Measurements from ENCODE around the gene KIF26B. TPM values are rescaled to one million over a fixed set of nuclear protein-coding genes. Genes with fewer than 3 reads are reported as not detected.
"Not testable (repeated sequence)": the region's sequence is repeated elsewhere in the genome, so short reads cannot be mapped to it uniquely, and the experiment has no call there.

The KIF26B gene
- total RNA-seq, 1 donor from 2014 or later, result 5.1 TPM

DNA sequence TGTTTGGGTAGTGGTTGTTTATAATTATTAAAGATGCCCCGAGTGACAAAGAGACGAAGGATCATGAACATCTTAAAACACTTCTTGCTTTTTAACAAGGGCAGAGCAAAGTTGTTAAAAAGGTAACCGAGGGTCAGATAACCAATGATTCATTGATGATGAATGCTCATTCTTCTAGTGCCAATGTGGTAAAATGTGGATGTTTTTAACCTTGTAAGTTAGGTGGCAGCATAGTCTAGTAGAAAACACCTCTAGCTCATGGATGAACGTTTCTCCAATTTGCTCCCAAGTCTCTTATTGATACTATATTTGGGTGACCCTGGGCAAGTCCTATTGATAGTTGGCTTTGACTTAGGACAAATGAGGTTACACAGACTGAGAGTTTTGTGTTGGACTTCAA lies 167.9 kb downstream of the KIF26B start:
- no peak for DNase-seq (ENCODE audit: low spot score, unreplicated experiment)
- Mint-ChIP-seq H3K36me3 (ENCODE audit: insufficient read depth) (no peaks in the 10 kb centered on the region), H3K4me3 (ENCODE audit: low read depth) (no peak overlapping the region), H3K27me3 (peaks cover 6% of the 10 kb centered on the region), H3K27ac (no peak overlapping the region), H3K9me3 (ENCODE audit: low read depth) (no peaks in the 10 kb centered on the region), H3K4me1 (ENCODE audit: low read depth) (peaks cover 13% of the 10 kb centered on the region)
- no peak for TF ChIP-seq CTCF (IDR thresholded peaks at IDR 0.05; ENCODE audit: unreplicated experiment)

- not testable (repeated sequence) for H3K4me1 Mint-ChIP-seq (ENCODE audit: low read depth); H3K9me3 Mint-ChIP-seq (ENCODE audit: low read depth); DNase-seq (ENCODE audit: low spot score, unreplicated experiment); H3K27me3 Mint-ChIP-seq; H3K27ac Mint-ChIP-seq; H3K4me3 Mint-ChIP-seq (ENCODE audit: low read depth); H3K36me3 Mint-ChIP-seq (ENCODE audit: insufficient read depth)
Measured at GRCh38 chr1:245323765-245324164, 169.0 kb downstream of the KIF26B start.

DNA sequence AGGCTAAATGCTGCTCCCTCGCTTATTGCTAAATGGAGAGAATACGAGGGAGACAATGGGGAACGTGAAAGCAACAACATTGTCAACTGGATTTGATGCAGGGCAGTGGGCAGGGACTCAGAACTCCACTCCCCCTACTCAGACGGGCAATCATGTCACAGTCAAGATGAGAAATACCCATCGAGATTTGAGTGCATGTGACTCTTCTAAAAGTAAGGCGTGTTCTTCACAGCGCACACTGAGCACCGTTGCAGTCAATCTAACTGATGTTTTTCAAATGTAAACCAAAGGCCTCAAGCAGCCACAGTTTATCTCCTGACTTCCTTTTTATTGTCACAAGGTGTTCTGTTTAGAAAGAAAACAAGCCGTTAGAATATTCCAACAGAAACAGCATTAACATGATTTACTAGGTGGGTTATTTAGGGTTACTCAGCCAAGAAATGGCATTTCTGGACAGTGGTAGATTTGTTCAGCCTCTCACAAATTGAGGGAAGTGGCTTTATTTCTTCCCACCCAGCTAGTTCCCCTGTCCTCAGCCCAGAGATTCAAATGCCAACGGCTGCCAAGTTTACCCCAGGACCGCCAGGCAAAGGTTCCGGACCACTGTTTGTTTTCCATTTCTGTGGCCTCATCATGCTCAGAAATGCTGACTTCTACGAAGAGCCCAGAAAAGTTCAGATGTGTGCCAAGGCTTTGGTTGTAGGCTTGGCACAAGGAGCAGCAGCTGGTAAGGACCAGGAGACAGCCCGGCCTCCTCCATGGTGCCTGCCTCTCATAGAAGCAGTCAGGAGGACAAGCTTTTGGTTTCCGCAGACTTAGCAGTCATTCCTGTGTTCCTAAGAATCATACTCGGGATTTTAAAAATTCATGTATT lies 171.4 kb downstream of the KIF26B start:
- Mint-ChIP-seq H3K4me3 (ENCODE audit: low read depth) (no peak overlapping the region), H3K27me3 (peaks cover 7% of the 10 kb centered on the region), H3K36me3 (ENCODE audit: insufficient read depth) (no peaks in the 10 kb centered on the region), H3K27ac (no peak overlapping the region), H3K9me3 (ENCODE audit: low read depth) (no peaks in the 10 kb centered on the region), H3K4me1 (ENCODE audit: low read depth) (peaks cover 3% of the 10 kb centered on the region)
- no peak for TF ChIP-seq CTCF (IDR thresholded peaks at IDR 0.05; ENCODE audit: unreplicated experiment)
- no peak for DNase-seq (ENCODE audit: low spot score, unreplicated experiment)

DNA sequence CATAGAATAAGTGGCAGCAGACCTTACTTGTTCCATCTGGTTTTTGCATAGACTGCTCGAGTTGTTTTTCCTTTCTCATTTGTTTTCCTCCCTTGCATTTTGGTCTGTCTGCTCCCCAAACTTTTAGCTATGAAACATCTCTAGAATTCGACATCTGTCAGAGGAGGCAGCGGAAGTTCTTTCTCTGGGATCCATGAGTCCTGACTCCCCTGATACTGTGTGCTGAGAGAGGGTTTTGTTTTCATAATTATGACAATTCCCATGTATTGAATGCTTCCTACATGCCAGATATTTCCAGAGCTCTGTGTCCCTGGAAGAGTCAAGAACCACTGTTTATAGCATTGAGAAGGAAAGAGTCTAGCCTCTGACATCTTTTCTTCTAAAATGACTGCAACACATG lies 172.6 kb downstream of the KIF26B start:
- H3K27me3 Mint-ChIP-seq, result peaks cover 11% of the 10 kb centered on the region
- TF ChIP-seq CTCF (IDR thresholded peaks at IDR 0.05; ENCODE audit: unreplicated experiment), result no peak
- no peak overlapping the region for H3K4me3 Mint-ChIP-seq (ENCODE audit: low read depth)
- H3K4me1 Mint-ChIP-seq (ENCODE audit: low read depth), result peaks cover 3% of the 10 kb centered on the region
- no peaks in the 10 kb centered on the region for H3K9me3 Mint-ChIP-seq (ENCODE audit: low read depth)
- no peaks in the 10 kb centered on the region for H3K36me3 Mint-ChIP-seq (ENCODE audit: insufficient read depth)
- no peak overlapping the region for H3K27ac Mint-ChIP-seq
- DNase-seq (ENCODE audit: low spot score, unreplicated experiment), result no peak

DNA sequence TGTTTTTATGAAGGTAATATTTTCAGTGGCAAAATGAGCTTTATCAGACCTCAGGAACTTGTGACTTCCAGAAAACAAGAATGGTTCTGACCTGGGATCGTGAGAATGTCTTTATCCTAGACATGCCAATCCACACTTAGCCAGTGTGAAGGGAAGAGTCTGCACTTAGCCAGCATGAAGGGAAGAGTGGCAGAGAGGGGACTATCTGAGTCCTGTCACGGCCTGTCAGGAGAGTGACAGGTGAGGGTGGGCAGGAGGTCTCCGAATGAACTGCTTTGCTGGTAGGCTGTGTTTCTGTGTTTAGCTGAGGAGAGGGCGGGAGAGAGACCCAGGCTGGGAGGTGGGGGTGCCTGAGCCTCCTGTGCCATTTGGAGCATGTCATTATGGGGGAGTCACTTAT lies 173.1 kb downstream of the KIF26B start:
- no peak for DNase-seq (ENCODE audit: low spot score, unreplicated experiment)
- no peak for TF ChIP-seq CTCF (IDR thresholded peaks at IDR 0.05; ENCODE audit: unreplicated experiment)
- no peaks in the 10 kb centered on the region for H3K9me3 Mint-ChIP-seq (ENCODE audit: low read depth)
- no peaks in the 10 kb centered on the region for H3K36me3 Mint-ChIP-seq (ENCODE audit: insufficient read depth)
- H3K27ac Mint-ChIP-seq, result no peak overlapping the region
- no peak overlapping the region for H3K4me3 Mint-ChIP-seq (ENCODE audit: low read depth)
- peaks cover 15% of the 10 kb centered on the region for H3K27me3 Mint-ChIP-seq
- H3K4me1 Mint-ChIP-seq (ENCODE audit: low read depth), result peaks cover 3% of the 10 kb centered on the region

- H3K4me1 Mint-ChIP-seq (ENCODE audit: low read depth), result peaks cover 6% of the 10 kb centered on the region
- no peak for DNase-seq (ENCODE audit: low spot score, unreplicated experiment)
- H3K27ac Mint-ChIP-seq, result no peak overlapping the region
- H3K4me3 Mint-ChIP-seq (ENCODE audit: low read depth), result no peak overlapping the region
- no peak for TF ChIP-seq CTCF (IDR thresholded peaks at IDR 0.05; ENCODE audit: unreplicated experiment)
- H3K27me3 Mint-ChIP-seq, result peaks cover 33% of the 10 kb centered on the region
- no peaks in the 10 kb centered on the region for H3K36me3 Mint-ChIP-seq (ENCODE audit: insufficient read depth)
- no peaks in the 10 kb centered on the region for H3K9me3 Mint-ChIP-seq (ENCODE audit: low read depth)
Measured at GRCh38 chr1:245330951-245331350, 176.2 kb downstream of the KIF26B start.

Data from progenitor cell of endocrine pancreas (in vitro differentiated cells).